Kidney (tissue), 14 donors: Measurements from ENCODE around the gene MARCHF4. TPM values are rescaled to one million over a fixed set of nuclear protein-coding genes. Genes with fewer than 3 reads are reported as not detected.

ENCODE experiments used
- DNase-seq, 5 donors: peaks; one replicate each; pipeline ENCODE4 v3.0.0-alpha.2; 2013 to 2020
- FAIRE-seq: peaks from 2 replicates; lab custom pipeline; 2012; peaks lifted over from hg19 to GRCh38; lab: Jason Lieb, UNC
- H3K27ac ChIP-seq, 2 donors: one replicate each; pipeline ENCODE4 v1.7.0; 2013; ENCODE audit warnings: low read depth in 2 of 2, low read length in 2 of 2, inconsistent platforms in 1 of 2
- H3K27me3 ChIP-seq: one replicate; pipeline ENCODE4 v1.7.1; 2013; ENCODE audit warnings: low read length, inconsistent platforms; ENCODE audit not compliant: control insufficient read depth, insufficient read depth
- H3K36me3 ChIP-seq, 3 donors: one replicate each; pipeline versions ENCODE4 v1.7.0 to v1.7.1; 2013; ENCODE audit warnings: low read length in 3 of 3, control low read depth in 1 of 3, inconsistent platforms in 1 of 3; ENCODE audit not compliant: insufficient read depth in 3 of 3, control insufficient read depth in 2 of 3
- H3K4me1 ChIP-seq, 3 donors: one replicate each; pipeline versions ENCODE4 v1.7.0 to v1.7.1; 2013; ENCODE audit warnings: low read length in 3 of 3, inconsistent platforms in 1 of 3, low read depth in 1 of 3; ENCODE audit not compliant: control insufficient read depth in 2 of 3, insufficient read depth in 2 of 3
- H3K4me3 ChIP-seq, 3 donors: one replicate each; pipeline versions ENCODE4 v1.7.0 to v1.8.1; 2013; ENCODE audit warnings: low read length in 3 of 3, control low read depth in 1 of 3, inconsistent platforms in 1 of 3
- H3K9ac ChIP-seq, 3 donors: one replicate each; pipeline versions ENCODE4 v1.7.0 to v1.7.1; 2013; ENCODE audit warnings: low read length in 3 of 3, control low read depth in 1 of 3, inconsistent platforms in 1 of 3
- H3K9me3 ChIP-seq, 3 donors: one replicate each; pipeline versions ENCODE4 v1.7.0 to v1.7.1; 2013; ENCODE audit warnings: low read length in 3 of 3, control low read depth in 1 of 3, inconsistent platforms in 1 of 3; ENCODE audit not compliant: control insufficient read depth in 2 of 3, insufficient read depth in 1 of 3
- CTCF ChIP-seq: IDR thresholded peaks from 3 replicates; pipeline ENCODE4 v1.5.1; 2012; ENCODE audit warnings: mild to moderate bottlenecking, moderate library complexity, borderline replicate concordance; ENCODE audit not compliant: insufficient read depth; ENCODE audit errors: extremely low read depth
- intact Hi-C: fragments of 100-400 bp; cut with DNase I; formaldehyde crosslinking; loops from one replicate; pipeline ENCODE4 v1.11.1; 2022
- polyA plus RNA-seq: library from polyadenylated mRNA; stranded (reverse); fragments of 350-450 nt; fragmentation: Illumina TruSeq; extraction: RNeasy Lipid Tissue Mini Kit (QIAGEN cat#74804); gene quantifications from one replicate; pipeline ENCODE4 v1.2.3, GENCODE V29; 2014; ENCODE audit warnings: low read depth, low replicate concordance; ENCODE audit not compliant: insufficient read depth
- total RNA-seq: library from RNA; stranded (reverse); fragmentation: NEBNext Ultra II Directional; extraction: Animal tissue kit (Norgen Biotek cat#: 25700); gene quantifications from one replicate; pipeline ENCODE4 v1.2.1, GENCODE V29; 2021
- donor health status: control.
- donor health status: control.
- donor health status: control.
- donor health status: control.
- donor health status: control.
- donor health status: DM: yes; HTN: yes; CAD: no.
- donor health status: Normal renal cell carcinoma (clear cell type).

The MARCHF4 gene
- total and polyA plus RNA-seq, 2 donors from 2014 or later, result 0.09 TPM; not detected in 1

- DNase-seq (no peak), FAIRE-seq (no peak)
- H3K9me3 ChIP-seq, result no peaks in the 10 kb centered on the region
- H3K36me3 ChIP-seq, result no peaks in the 10 kb centered on the region
- intact Hi-C loops, result no loop called here
- no peaks in the 10 kb centered on the region for H3K27me3 ChIP-seq
- H3K4me3 ChIP-seq, result no peak overlapping the region
- H3K27ac ChIP-seq, result no peak overlapping the region
- no peak for TF ChIP-seq CTCF
- no peak overlapping the region for H3K9ac ChIP-seq
- peaks cover 0 to 4% (median 0%) of the 10 kb centered on the region in 3 donors for H3K4me1 ChIP-seq
Measured at GRCh38 chr2:216341121-216341520, 31.2 kb downstream of the MARCHF4 start.

GRCh38 chr2:216340280-216340631 is 32.0 kb downstream of the MARCHF4 start:
- Histone ChIP-seq H3K4me1 (peaks cover 0 to 4% (median 0%) of the 10 kb centered on the region in 3 donors), H3K27ac (no peak overlapping the region), H3K27me3 (no peaks in the 10 kb centered on the region), H3K4me3 (no peak overlapping the region), H3K9me3 (no peaks in the 10 kb centered on the region), H3K9ac (no peak overlapping the region), H3K36me3 (no peaks in the 10 kb centered on the region)
- intact Hi-C loops, result no loop called here
- no peak for TF ChIP-seq CTCF
- DNase-seq (no peak), FAIRE-seq (no peak)

- Histone ChIP-seq H3K4me3 (no peak overlapping the region), H3K36me3 (no peaks in the 10 kb centered on the region), H3K27ac (no peak overlapping the region), H3K27me3 (no peaks in the 10 kb centered on the region), H3K9me3 (no peaks in the 10 kb centered on the region), H3K4me1 (peaks cover 0 to 4% (median 0%) of the 10 kb centered on the region in 3 donors), H3K9ac (no peak overlapping the region)
- DNase-seq, result peak in 3 of 5 donors; percentile 42 to 88 (median 51)
- intact Hi-C loops, result no loop called here
- no peak for TF ChIP-seq CTCF
- FAIRE-seq, result no peak
Measured at GRCh38 chr2:216339456-216340279, 32.6 kb downstream of the MARCHF4 start.
